Measurements from ENCODE around the gene IP6K1.

Gene IP6K1

DNA sequence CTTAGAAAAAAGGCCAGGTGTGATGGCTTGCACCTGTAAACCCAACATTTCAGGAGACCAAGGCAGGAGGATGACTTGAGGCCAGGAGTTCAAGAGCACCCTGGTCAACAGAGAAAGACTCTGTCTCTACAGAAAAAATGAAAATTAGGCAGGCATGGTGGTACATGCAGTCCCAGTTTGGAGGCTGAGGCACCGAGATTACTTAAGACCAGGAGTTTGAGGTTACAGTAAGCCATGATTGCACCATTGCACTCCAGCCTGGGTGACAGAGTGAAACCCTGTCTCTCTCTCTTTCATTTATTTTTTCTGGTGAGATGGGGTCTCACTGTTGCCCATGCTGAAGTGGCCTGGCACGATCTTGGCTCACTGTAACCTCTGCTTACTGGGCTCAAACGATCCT is 24.7 kb downstream of the IP6K1 start:
- Histone ChIP-seq H3K4me3 (ENCODE audit: insufficient read depth in 1 of 2, low read depth in 1 of 2, low read length in 2 of 2) (no peak overlapping the region), H3K27me3 (ENCODE audit: control insufficient read depth in 1 of 2, insufficient read depth in 1 of 2, low read length in 2 of 2) (no peaks in the 10 kb centered on the region), H2BK120ac (ENCODE audit: low read depth, low read length) (no peak overlapping the region), H3K18ac (ENCODE audit: low read depth in 1 of 2, low read length in 2 of 2) (no peak overlapping the region), H2BK15ac (ENCODE audit: low read depth, poor library complexity, severe bottlenecking) (no peak overlapping the region), H3K4me1 (ENCODE audit: control insufficient read depth, insufficient read depth, low read depth, low read length) (no peaks in the 10 kb centered on the region), H3K9ac (ENCODE audit: low read length) (no peak overlapping the region), H3K14ac (ENCODE audit: low read length in 2 of 2) (no peak overlapping the region), H3K9me3 (ENCODE audit: control insufficient read depth, low read length) (no peaks in the 10 kb centered on the region), H3K23ac (ENCODE audit: low read length in 2 of 2) (no peak overlapping the region), H3K4me2 (ENCODE audit: low read length, poor library complexity, severe bottlenecking) (no peak overlapping the region), H2BK12ac (ENCODE audit: low read length in 2 of 2) (no peak overlapping the region), H2AK5ac (ENCODE audit: low read length, severe bottlenecking) (no peak overlapping the region), H2AFZ (ENCODE audit: low read depth, low read length) (no peak overlapping the region), H3K27ac (ENCODE audit: low read length, poor library complexity, severe bottlenecking) (no peak overlapping the region), H3K36me3 (ENCODE audit: control insufficient read depth in 1 of 2, insufficient read depth in 2 of 2, low read depth in 1 of 2, low read length in 2 of 2) (peaks cover 7 to 11% of the 10 kb centered on the region in 2 experiments), H3K4ac (ENCODE audit: low read depth in 1 of 2, low read length in 2 of 2) (no peak overlapping the region), H2BK5ac (ENCODE audit: low read depth, low read length, poor library complexity, severe bottlenecking) (no peak overlapping the region), H4K91ac (ENCODE audit: low read length) (no peak overlapping the region), H3K79me1 (replicated peaks; ENCODE audit: low read length, poor library complexity, severe bottlenecking) (peaks cover 8% of the 10 kb centered on the region), H4K8ac (ENCODE audit: low read length) (no peak overlapping the region)
- no peak for DNase-seq
- WGBS: 75% methylated on average over 1 of the region's 3 CpGs

DNA sequence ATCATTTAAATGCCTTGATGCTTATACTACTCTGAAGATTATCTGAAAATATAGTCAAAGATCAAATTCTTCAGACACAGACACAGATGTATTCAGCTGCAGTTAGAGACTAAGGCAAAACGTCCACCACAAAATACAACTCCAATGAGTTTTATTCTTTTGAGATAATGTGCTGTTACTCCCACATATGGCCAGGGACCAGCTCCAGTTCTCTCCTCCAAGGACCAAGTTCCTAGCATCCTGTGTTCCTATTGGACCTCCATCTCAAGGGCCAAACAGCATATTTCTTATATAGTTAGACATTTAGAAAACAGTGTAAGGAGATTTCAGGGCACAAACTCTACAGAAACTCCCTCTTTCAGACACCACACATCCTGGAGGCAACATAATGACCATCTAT is 27.1 kb downstream of the IP6K1 start:
- Histone ChIP-seq H3K9me3 (ENCODE audit: control insufficient read depth, low read length) (no peaks in the 10 kb centered on the region), H4K91ac (ENCODE audit: low read length) (no peak overlapping the region), H2BK15ac (ENCODE audit: low read depth, poor library complexity, severe bottlenecking) (no peak overlapping the region), H2BK5ac (ENCODE audit: low read depth, low read length, poor library complexity, severe bottlenecking) (no peak overlapping the region), H4K8ac (ENCODE audit: low read length) (no peak overlapping the region), H3K27ac (ENCODE audit: low read length, poor library complexity, severe bottlenecking) (no peak overlapping the region), H2AFZ (ENCODE audit: low read depth, low read length) (no peak overlapping the region), H2BK12ac (ENCODE audit: low read length in 2 of 2) (no peak overlapping the region), H3K14ac (ENCODE audit: low read length in 2 of 2) (no peak overlapping the region), H3K27me3 (ENCODE audit: control insufficient read depth in 1 of 2, insufficient read depth in 1 of 2, low read length in 2 of 2) (no peaks in the 10 kb centered on the region), H3K79me1 (replicated peaks; ENCODE audit: low read length, poor library complexity, severe bottlenecking) (peaks cover 6% of the 10 kb centered on the region), H3K4me1 (ENCODE audit: control insufficient read depth, insufficient read depth, low read depth, low read length) (no peaks in the 10 kb centered on the region), H3K9ac (ENCODE audit: low read length) (no peak overlapping the region), H3K23ac (ENCODE audit: low read length in 2 of 2) (no peak overlapping the region), H2BK120ac (ENCODE audit: low read depth, low read length) (no peak overlapping the region), H2AK5ac (ENCODE audit: low read length, severe bottlenecking) (no peak overlapping the region), H3K18ac (ENCODE audit: low read depth in 1 of 2, low read length in 2 of 2) (no peak overlapping the region), H3K4ac (ENCODE audit: low read depth in 1 of 2, low read length in 2 of 2) (no peak overlapping the region), H3K4me3 (ENCODE audit: insufficient read depth in 1 of 2, low read depth in 1 of 2, low read length in 2 of 2) (no peak overlapping the region), H3K4me2 (ENCODE audit: low read length, poor library complexity, severe bottlenecking) (no peak overlapping the region), H3K36me3 (ENCODE audit: control insufficient read depth in 1 of 2, insufficient read depth in 2 of 2, low read depth in 1 of 2, low read length in 2 of 2) (peaks cover 5 to 7% of the 10 kb centered on the region in 2 experiments)
- DNase-seq: no peak
- 27% methylated on average over 1 of the region's 1 CpG for WGBS

DNA sequence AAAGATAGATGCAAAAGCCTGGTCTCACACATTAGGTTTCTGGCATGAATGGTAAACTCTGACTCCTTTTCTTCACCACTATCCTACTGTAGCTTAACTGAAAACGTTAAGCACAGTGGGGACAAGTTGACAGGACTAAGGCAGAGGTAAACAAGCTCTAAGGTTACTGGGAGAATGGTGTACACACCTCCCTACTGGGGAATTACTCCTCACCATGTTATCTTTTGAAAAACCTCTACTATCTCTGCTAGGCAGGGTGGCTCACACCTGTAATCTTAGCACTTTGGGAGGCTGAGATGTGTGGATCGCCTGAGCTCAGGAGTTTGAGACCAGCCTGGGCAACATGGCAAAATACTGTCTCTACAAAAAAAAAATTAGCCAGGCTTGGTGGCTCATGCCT is 29.1 kb downstream of the IP6K1 start:
- H2BK5ac ChIP-seq (ENCODE audit: low read depth, low read length, poor library complexity, severe bottlenecking): no peak overlapping the region
- H2BK12ac ChIP-seq (ENCODE audit: low read length in 2 of 2): no peak overlapping the region
- H3K4me2 ChIP-seq (ENCODE audit: low read length, poor library complexity, severe bottlenecking): no peak overlapping the region
- H3K23ac ChIP-seq (ENCODE audit: low read length in 2 of 2): no peak overlapping the region
- DNase-seq: no peak
- no peak overlapping the region for H3K9ac ChIP-seq (ENCODE audit: low read length)
- H3K9me3 ChIP-seq (ENCODE audit: control insufficient read depth, low read length): no peaks in the 10 kb centered on the region
- H4K8ac ChIP-seq (ENCODE audit: low read length): no peak overlapping the region
- no peak overlapping the region for H3K4me3 ChIP-seq (ENCODE audit: insufficient read depth in 1 of 2, low read depth in 1 of 2, low read length in 2 of 2)
- no peak overlapping the region for H2AFZ ChIP-seq (ENCODE audit: low read depth, low read length)
- H4K91ac ChIP-seq (ENCODE audit: low read length): no peak overlapping the region
- H3K4ac ChIP-seq (ENCODE audit: low read depth in 1 of 2, low read length in 2 of 2): no peak overlapping the region
- no peaks in the 10 kb centered on the region for H3K27me3 ChIP-seq (ENCODE audit: control insufficient read depth in 1 of 2, insufficient read depth in 1 of 2, low read length in 2 of 2)
- H2AK5ac ChIP-seq (ENCODE audit: low read length, severe bottlenecking): no peak overlapping the region
- no peak overlapping the region for H2BK120ac ChIP-seq (ENCODE audit: low read depth, low read length)
- H3K18ac ChIP-seq (ENCODE audit: low read depth in 1 of 2, low read length in 2 of 2): no peak overlapping the region
- H3K4me1 ChIP-seq (ENCODE audit: control insufficient read depth, insufficient read depth, low read depth, low read length): no peaks in the 10 kb centered on the region
- no peak overlapping the region for H3K14ac ChIP-seq (ENCODE audit: low read length in 2 of 2)
- H3K27ac ChIP-seq (ENCODE audit: low read length, poor library complexity, severe bottlenecking): no peak overlapping the region
- H3K79me1 ChIP-seq (replicated peaks; ENCODE audit: low read length, poor library complexity, severe bottlenecking): peaks cover 11% of the 10 kb centered on the region
- 64% methylated on average over 2 of the region's 2 CpGs for WGBS
- no peak overlapping the region for H2BK15ac ChIP-seq (ENCODE audit: low read depth, poor library complexity, severe bottlenecking)
- peaks cover 4 to 5% of the 10 kb centered on the region in 2 experiments for H3K36me3 ChIP-seq (ENCODE audit: control insufficient read depth in 1 of 2, insufficient read depth in 2 of 2, low read depth in 1 of 2, low read length in 2 of 2)

DNA sequence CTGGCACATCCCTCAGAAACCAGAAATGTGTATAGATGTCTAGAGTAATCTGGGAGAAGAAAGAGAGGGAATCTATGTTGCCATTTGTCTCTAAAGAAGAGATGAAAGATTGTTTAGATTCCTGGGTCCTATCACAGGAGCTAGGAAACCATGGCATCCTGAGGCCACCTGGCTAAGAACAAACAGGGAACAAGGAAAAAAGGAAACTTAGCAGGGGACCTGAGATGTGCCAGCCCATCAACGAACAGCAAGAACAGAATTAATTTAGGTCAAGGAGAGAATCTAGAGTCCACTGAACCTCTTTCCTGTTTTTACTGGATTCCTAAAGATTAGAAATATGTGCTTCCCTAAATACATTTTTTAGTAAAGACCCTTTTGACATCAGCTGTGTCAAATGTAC is 30.3 kb downstream of the IP6K1 start:
- no peak overlapping the region for H3K27ac ChIP-seq (ENCODE audit: low read length, poor library complexity, severe bottlenecking)
- H2BK15ac ChIP-seq (ENCODE audit: low read depth, poor library complexity, severe bottlenecking): no peak overlapping the region
- H4K91ac ChIP-seq (ENCODE audit: low read length): no peak overlapping the region
- no peak overlapping the region for H2BK5ac ChIP-seq (ENCODE audit: low read depth, low read length, poor library complexity, severe bottlenecking)
- H3K4me2 ChIP-seq (ENCODE audit: low read length, poor library complexity, severe bottlenecking): no peak overlapping the region
- no peak overlapping the region for H3K14ac ChIP-seq (ENCODE audit: low read length in 2 of 2)
- H4K8ac ChIP-seq (ENCODE audit: low read length): no peak overlapping the region
- no peak overlapping the region for H3K4ac ChIP-seq (ENCODE audit: low read depth in 1 of 2, low read length in 2 of 2)
- WGBS: 83% methylated on average over 1 of the region's 1 CpG
- no peak overlapping the region for H2BK120ac ChIP-seq (ENCODE audit: low read depth, low read length)
- H3K9ac ChIP-seq (ENCODE audit: low read length): no peak overlapping the region
- peaks cover 4 to 5% of the 10 kb centered on the region in 2 experiments for H3K36me3 ChIP-seq (ENCODE audit: control insufficient read depth in 1 of 2, insufficient read depth in 2 of 2, low read depth in 1 of 2, low read length in 2 of 2)
- H2AFZ ChIP-seq (ENCODE audit: low read depth, low read length): no peak overlapping the region
- no peak for DNase-seq
- H3K79me1 ChIP-seq (replicated peaks; ENCODE audit: low read length, poor library complexity, severe bottlenecking): peaks cover 8% of the 10 kb centered on the region
- H2AK5ac ChIP-seq (ENCODE audit: low read length, severe bottlenecking): no peak overlapping the region
- H3K4me1 ChIP-seq (ENCODE audit: control insufficient read depth, insufficient read depth, low read depth, low read length): no peaks in the 10 kb centered on the region
- no peaks in the 10 kb centered on the region for H3K9me3 ChIP-seq (ENCODE audit: control insufficient read depth, low read length)
- H3K27me3 ChIP-seq (ENCODE audit: control insufficient read depth in 1 of 2, insufficient read depth in 1 of 2, low read length in 2 of 2): no peaks in the 10 kb centered on the region
- no peak overlapping the region for H3K23ac ChIP-seq (ENCODE audit: low read length in 2 of 2)
- H2BK12ac ChIP-seq (ENCODE audit: low read length in 2 of 2): no peak overlapping the region
- H3K18ac ChIP-seq (ENCODE audit: low read depth in 1 of 2, low read length in 2 of 2): no peak overlapping the region
- H3K4me3 ChIP-seq (ENCODE audit: insufficient read depth in 1 of 2, low read depth in 1 of 2, low read length in 2 of 2): no peak overlapping the region

All from mesenchymal stem cell (in vitro differentiated cells and primary cell).